Cerebellar nuclear complex (tissue), 1 donor: Measurements from ENCODE around the gene WSB1.
A peak's percentile ranks its signal among the peaks of the same experiment; 100 is the strongest.
"Not testable (repeated sequence)": the region's sequence is repeated elsewhere in the genome, so short reads cannot be mapped to it uniquely, and the experiment has no call there.

Source experiments
- DNase-seq, 2 experiments: peaks; one replicate each; lab custom pipeline; 2025; lab: John Stamatoyannopoulos, UW

The WSB1 gene

GRCh38 chr17:27293898-27294688 is at the start of gene WSB1:
Gene WSB1 (plus strand): TSS chr17:27294114. CDS start chr17:27294396, 282 bp downstream.
- peak; percentile 45 to 71 for DNase-seq

- no peak for DNase-seq
Measured at GRCh38 chr17:27244491-27245223, 49.3 kb upstream of the WSB1 start.

GRCh38 chr17:27245230-27245696 is 48.7 kb upstream of the WSB1 start:
- DNase-seq = no peak

GRCh38 chr17:27246537-27246936 is 47.4 kb upstream of the WSB1 start:
- no peak for DNase-seq

GRCh38 chr17:27247071-27247957 is 46.6 kb upstream of the WSB1 start:
- DNase-seq = peak in 1 of 2 experiments; percentile 10

GRCh38 chr17:27247958-27248342 is 46.0 kb upstream of the WSB1 start:
- DNase-seq = no peak

- not testable (repeated sequence) for DNase-seq
Measured at GRCh38 chr17:27250791-27251190, 43.1 kb upstream of the WSB1 start.

GRCh38 chr17:27254802-27255201 is 39.1 kb upstream of the WSB1 start:
- not testable (repeated sequence) for DNase-seq

- DNase-seq = no peak
Measured at GRCh38 chr17:27256225-27257030, 37.5 kb upstream of the WSB1 start.

GRCh38 chr17:27257031-27257357 is 36.9 kb upstream of the WSB1 start:
- DNase-seq = no peak

GRCh38 chr17:27259356-27259755 is 34.6 kb upstream of the WSB1 start:
- DNase-seq = no peak

GRCh38 chr17:27263386-27263785 is 30.5 kb upstream of the WSB1 start:
- no peak for DNase-seq

GRCh38 chr17:27264068-27264812 is 29.7 kb upstream of the WSB1 start:
- no peak for DNase-seq

GRCh38 chr17:27265333-27265732 is 28.6 kb upstream of the WSB1 start:
- no peak for DNase-seq

- no peak for DNase-seq
Measured at GRCh38 chr17:27266228-27266627, 27.7 kb upstream of the WSB1 start.

GRCh38 chr17:27268394-27269085 is 25.4 kb upstream of the WSB1 start:
- DNase-seq = no peak

GRCh38 chr17:27269201-27269600 is 24.7 kb upstream of the WSB1 start:
- DNase-seq = no peak

GRCh38 chr17:27269974-27270373 is 23.9 kb upstream of the WSB1 start:
- no peak for DNase-seq

- no peak for DNase-seq
Measured at GRCh38 chr17:27276653-27277156, 17.2 kb upstream of the WSB1 start.

- DNase-seq = not testable (repeated sequence)
Measured at GRCh38 chr17:27279132-27279531, 14.8 kb upstream of the WSB1 start.
